ENCODE results near the gene PRRC2B. TPM values are rescaled to one million over a fixed set of nuclear protein-coding genes. Genes with fewer than 3 reads are reported as not detected.

Gene PRRC2B
- total RNA-seq, 1 experiment from 2014 or later, result 200 TPM

DNA sequence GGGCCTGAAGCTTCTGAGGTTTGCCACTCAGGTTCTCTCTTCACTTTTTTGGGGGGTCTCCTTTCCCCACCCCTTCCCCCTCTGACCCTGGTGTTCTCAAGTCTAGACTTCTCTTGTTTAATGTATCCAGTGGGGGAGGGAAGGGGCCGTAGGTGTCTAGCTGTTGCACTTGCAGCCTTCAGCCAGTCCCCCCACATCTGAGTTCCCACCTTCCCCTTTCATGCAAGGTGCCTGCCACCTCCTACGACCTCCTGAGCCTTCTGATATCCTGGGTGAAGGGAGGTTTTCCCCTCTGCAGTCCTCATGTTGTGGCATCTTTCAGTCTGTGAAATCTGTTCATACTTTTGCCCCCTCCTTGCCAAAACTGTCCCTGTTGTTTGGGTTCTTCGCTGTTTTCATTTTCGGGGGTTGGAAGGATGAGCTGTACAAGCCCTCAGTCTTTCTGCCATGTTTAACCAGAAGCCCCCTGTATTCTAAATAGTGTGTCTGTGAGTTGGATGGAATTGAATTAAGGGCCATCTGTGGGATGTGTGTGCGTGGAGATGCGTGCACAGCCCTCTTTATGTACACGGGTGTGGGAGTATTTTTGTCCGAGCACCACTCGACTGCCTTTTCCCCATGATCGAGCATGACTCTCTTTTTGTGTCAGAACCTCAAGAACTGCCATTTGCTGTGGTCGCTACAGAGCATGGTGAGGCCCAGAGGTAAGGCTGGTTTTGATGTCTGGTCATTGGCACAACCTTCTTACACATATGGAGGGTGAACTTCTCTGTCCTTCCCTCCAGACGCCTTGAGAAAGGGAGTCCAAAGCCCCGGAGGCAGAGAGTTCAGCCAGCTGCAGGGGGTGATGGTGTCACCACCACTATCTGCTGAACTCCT, 23.6 kb downstream of the PRRC2B start:
- H3K4me3 ChIP-seq (ENCODE audit: low read depth in 2 of 2, low read length in 2 of 2), result no peak overlapping the region
- in situ Hi-C loops (cut with HindIII; ENCODE audit: low pct_unique_long_range_greater_than_20kb, low sequenced_read_pairs), result no loop called here
- H3K36me3 ChIP-seq (ENCODE audit: control insufficient read depth, insufficient read depth, low read length), result no peaks in the 10 kb centered on the region
- no peaks in the 10 kb centered on the region for H3K9me3 ChIP-seq (ENCODE audit: control insufficient read depth, insufficient read depth, low read depth, low read length)
- POLR2A ChIA-PET, result no interaction called here
- TF ChIP-seq, protein P1, sequence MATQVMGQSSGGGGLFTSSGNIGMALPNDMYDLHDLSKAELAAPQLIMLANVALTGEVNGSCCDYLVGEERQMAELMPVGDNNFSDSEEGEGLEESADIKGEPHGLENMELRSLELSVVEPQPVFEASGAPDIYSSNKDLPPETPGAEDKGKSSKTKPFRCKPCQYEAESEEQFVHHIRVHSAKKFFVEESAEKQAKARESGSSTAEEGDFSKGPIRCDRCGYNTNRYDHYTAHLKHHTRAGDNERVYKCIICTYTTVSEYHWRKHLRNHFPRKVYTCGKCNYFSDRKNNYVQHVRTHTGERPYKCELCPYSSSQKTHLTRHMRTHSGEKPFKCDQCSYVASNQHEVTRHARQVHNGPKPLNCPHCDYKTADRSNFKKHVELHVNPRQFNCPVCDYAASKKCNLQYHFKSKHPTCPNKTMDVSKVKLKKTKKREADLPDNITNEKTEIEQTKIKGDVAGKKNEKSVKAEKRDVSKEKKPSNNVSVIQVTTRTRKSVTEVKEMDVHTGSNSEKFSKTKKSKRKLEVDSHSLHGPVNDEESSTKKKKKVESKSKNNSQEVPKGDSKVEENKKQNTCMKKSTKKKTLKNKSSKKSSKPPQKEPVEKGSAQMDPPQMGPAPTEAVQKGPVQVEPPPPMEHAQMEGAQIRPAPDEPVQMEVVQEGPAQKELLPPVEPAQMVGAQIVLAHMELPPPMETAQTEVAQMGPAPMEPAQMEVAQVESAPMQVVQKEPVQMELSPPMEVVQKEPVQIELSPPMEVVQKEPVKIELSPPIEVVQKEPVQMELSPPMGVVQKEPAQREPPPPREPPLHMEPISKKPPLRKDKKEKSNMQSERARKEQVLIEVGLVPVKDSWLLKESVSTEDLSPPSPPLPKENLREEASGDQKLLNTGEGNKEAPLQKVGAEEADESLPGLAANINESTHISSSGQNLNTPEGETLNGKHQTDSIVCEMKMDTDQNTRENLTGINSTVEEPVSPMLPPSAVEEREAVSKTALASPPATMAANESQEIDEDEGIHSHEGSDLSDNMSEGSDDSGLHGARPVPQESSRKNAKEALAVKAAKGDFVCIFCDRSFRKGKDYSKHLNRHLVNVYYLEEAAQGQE (IDR thresholded peaks at IDR 0.05; ENCODE audit: insufficient read depth in 1 of 2, low read depth in 2 of 2, low read length in 1 of 2), result no peak
- TF ChIP-seq, protein P2, sequence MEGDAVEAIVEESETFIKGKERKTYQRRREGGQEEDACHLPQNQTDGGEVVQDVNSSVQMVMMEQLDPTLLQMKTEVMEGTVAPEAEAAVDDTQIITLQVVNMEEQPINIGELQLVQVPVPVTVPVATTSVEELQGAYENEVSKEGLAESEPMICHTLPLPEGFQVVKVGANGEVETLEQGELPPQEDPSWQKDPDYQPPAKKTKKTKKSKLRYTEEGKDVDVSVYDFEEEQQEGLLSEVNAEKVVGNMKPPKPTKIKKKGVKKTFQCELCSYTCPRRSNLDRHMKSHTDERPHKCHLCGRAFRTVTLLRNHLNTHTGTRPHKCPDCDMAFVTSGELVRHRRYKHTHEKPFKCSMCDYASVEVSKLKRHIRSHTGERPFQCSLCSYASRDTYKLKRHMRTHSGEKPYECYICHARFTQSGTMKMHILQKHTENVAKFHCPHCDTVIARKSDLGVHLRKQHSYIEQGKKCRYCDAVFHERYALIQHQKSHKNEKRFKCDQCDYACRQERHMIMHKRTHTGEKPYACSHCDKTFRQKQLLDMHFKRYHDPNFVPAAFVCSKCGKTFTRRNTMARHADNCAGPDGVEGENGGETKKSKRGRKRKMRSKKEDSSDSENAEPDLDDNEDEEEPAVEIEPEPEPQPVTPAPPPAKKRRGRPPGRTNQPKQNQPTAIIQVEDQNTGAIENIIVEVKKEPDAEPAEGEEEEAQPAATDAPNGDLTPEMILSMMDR (IDR thresholded peaks at IDR 0.05), result no peak
- no peak for TF ChIP-seq POLR2AphosphoS5 (IDR thresholded peaks at IDR 0.05; ENCODE audit: low read depth, low read length)
- TF ChIP-seq SIN3A (IDR thresholded peaks at IDR 0.05; ENCODE audit: borderline replicate concordance, insufficient read depth, low read depth, low read length), result no peak
- no peak for TF ChIP-seq TCF7L2 (IDR thresholded peaks at IDR 0.05; ENCODE audit: low read depth, low read length)
- ATAC-seq, result no peak
- DNase-seq (ENCODE audit: low read depth, low spot score), result no peak
- H3K27me3 ChIP-seq (ENCODE audit: control insufficient read depth, insufficient read depth, low read length), result no peaks in the 10 kb centered on the region
- BruUV-seq (replicated peaks), result no TSS peak
- H3K4me1 ChIP-seq (ENCODE audit: control insufficient read depth, insufficient read depth, low read length), result peaks cover 58% of the 10 kb centered on the region
- intact Hi-C loops (cut with micrococcal nuclease; ENCODE audit: unreplicated experiment), result no loop called here
- CTCF ChIA-PET, result no interaction called here
- H3K27ac ChIP-seq (ENCODE audit: low read length), result no peak overlapping the region; the same call in 1 of the 2 replicates

DNA sequence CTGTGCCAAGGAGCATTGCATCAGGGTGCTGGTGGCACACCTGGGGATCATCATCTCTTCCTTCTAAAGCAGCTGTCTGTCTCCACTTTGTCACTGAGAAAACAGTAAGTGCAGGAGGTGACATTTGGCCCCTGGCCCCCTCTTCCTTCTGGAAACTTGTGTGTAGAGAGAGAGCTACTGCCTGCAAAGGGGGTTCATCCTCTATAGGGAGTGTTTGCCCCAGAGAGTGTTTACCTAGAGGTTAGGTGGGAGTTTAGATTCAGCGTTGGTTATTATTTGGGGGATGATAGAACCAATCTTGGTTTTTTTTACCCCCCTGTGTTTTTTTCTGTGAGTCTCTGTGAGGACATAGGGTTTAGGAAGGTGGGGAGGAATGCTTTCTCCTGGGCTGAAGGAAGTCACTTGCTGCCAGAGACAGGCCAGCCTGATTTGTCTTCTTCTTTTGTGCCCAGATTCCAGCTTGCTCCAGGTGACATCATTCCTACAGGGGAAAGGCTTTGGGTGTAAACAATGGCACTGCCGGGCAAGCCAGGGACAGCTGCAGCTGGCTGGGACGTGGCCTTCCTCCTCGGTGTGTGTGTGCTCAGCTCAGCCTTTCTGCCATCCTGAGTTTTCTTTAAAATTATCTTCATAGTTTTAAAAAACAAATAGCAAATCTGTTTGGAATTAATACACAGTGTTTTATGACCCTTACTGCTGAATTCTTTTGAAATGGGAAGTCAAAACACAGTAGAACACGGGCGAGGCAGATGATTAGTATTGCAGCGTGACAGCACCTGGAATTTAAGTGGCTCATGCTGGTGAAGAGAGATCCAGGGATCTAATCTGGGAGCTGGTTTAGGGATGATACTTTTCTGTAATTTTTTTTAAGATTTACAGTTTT, 24.5 kb downstream of the PRRC2B start:
- H3K4me3 ChIP-seq (ENCODE audit: low read depth in 2 of 2, low read length in 2 of 2), result no peak overlapping the region
- H3K36me3 ChIP-seq (ENCODE audit: control insufficient read depth, insufficient read depth, low read length), result no peaks in the 10 kb centered on the region
- H3K27ac ChIP-seq (ENCODE audit: low read length), result peak overlapping the region; percentile 34; the same call in 1 of the 2 replicates
- TF ChIP-seq POLR2AphosphoS5 (IDR thresholded peaks at IDR 0.05; ENCODE audit: low read depth, low read length) (no peak), TCF7L2 (IDR thresholded peaks at IDR 0.05; ENCODE audit: low read depth, low read length) (no peak), SIN3A (IDR thresholded peaks at IDR 0.05; ENCODE audit: borderline replicate concordance, insufficient read depth, low read depth, low read length) (no peak)
- TF ChIP-seq, protein P1 (IDR thresholded peaks at IDR 0.05; ENCODE audit: insufficient read depth in 1 of 2, low read depth in 2 of 2, low read length in 1 of 2), result no peak
- TF ChIP-seq, protein P2 (IDR thresholded peaks at IDR 0.05), result no peak
- ATAC-seq, result no peak
- POLR2A ChIA-PET, result no interaction called here
- DNase-seq (ENCODE audit: low read depth, low spot score), result no peak
- CTCF ChIA-PET, result interaction anchor here (0.6 kb wide), 1 partner anchor 40 kb away, joined by 4 read pairs; no protein-coding TSS in a partner anchor
- peaks cover 64% of the 10 kb centered on the region for H3K4me1 ChIP-seq (ENCODE audit: control insufficient read depth, insufficient read depth, low read length)
- TSS peak; percentile 7 for BruUV-seq (replicated peaks)
- in situ Hi-C loops (cut with HindIII; ENCODE audit: low pct_unique_long_range_greater_than_20kb, low sequenced_read_pairs), result no loop called here
- intact Hi-C loops (cut with micrococcal nuclease; ENCODE audit: unreplicated experiment), result no loop called here
- H3K9me3 ChIP-seq (ENCODE audit: control insufficient read depth, insufficient read depth, low read depth, low read length), result no peaks in the 10 kb centered on the region
- H3K27me3 ChIP-seq (ENCODE audit: control insufficient read depth, insufficient read depth, low read length), result no peaks in the 10 kb centered on the region

Measured in Panc1 (cell line).